ENCODE data around the gene THAP7.

DNA sequence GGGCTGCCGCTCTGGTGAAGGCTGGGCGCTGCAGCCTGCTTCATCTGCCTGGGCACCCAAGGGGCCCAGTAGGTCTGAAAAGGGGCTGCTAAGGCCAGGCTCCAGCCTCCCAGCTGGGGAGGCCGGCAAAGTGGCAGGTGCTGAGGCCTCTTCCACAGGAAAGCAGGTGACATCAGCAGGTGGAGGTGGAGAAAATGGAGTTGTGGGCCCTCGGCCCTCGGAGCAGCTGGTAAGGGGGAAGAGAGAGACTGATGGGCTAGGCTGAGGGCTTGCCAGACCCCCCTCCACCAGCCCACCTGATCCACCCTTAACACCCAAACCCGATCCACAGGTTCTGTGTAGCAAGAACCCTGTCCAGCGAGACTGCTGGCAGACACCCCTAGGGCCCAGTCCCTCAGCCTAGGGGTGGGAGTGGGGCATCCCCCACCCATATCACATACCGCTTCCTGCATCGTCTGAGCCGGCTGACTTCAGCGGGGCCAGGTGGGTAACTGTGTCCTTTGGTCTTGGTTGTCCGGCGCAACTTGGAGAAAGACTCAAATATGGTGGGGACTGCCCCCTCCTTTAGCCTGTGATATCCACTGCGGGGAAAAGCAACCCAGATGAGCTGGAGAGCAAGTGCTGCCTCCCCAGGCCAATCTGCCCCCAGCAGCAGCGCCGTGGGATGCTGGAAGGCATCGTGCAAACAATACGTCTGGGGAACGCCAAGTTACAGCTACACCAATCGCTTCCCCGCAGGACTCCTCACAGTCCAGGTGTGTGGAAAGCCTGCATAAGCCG is 1.5 kb downstream of the THAP7 start:
- TF ChIP-seq CTCF (IDR thresholded peaks at IDR 0.05) (no peak), POLR2A (IDR thresholded peaks at IDR 0.05) (no peak), EP300 (IDR thresholded peaks at IDR 0.05) (no peak)
